ENCODE data around the gene RNGTT.

RNGTT gene

DNA sequence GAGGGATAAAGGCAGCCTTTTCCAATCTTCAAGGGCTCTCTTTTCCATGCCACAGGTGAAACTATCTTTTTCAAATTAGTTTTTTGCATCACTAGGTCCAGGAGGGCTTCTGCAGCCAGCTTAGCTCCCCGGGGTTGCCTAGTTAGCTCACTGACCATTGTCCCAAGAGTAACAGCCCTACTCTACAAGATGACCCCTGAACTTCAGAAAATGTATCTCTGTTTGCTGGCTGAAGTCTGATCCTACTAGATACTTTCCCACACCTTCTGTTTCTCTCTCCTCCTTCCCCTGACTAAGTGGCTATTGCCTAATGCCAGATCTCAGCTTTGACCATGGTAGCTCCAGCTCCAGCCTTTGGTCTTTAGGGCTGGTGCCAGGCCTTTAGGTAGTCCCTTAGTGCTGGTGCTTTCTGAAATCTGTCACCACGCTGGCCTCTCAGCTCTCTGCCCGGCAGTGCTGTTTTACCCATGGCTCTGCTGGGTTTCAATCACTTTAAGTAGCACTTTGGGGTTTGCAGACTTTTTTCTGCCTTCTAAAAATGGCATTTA lies 255.1 kb downstream of the RNGTT start:
- DNase-seq = no peak

- no peak for DNase-seq
Observed at GRCh38 chr6:88705601-88706000, 257.8 kb downstream of the RNGTT start.

DNA sequence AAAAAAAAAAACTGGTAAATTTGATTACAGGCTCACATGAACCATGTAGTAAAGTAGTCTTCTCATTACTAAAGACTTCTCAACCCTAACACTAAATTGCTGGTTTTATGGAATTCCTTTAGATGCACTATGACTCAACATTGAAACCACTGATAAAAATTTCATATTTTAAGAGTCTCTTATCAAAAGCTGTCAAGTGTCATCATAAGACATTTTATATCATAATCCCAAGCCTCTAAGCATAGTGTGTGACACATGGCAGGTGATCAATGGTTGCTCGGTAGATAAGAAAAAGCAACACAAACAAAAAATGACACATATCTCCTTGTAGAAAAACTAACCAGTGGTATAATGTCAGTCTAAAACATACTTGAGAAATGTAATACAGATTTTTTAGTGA lies 258.4 kb downstream of the RNGTT start:
- no peak for DNase-seq

- no peak for DNase-seq
Observed at GRCh38 chr6:88702956-88703556, 260.4 kb downstream of the RNGTT start.

- DNase-seq = no peak
Observed at GRCh38 chr6:88698661-88699060, 264.8 kb downstream of the RNGTT start.

- DNase-seq = no peak
Observed at GRCh38 chr6:88695937-88696336, 267.5 kb downstream of the RNGTT start.

DNA sequence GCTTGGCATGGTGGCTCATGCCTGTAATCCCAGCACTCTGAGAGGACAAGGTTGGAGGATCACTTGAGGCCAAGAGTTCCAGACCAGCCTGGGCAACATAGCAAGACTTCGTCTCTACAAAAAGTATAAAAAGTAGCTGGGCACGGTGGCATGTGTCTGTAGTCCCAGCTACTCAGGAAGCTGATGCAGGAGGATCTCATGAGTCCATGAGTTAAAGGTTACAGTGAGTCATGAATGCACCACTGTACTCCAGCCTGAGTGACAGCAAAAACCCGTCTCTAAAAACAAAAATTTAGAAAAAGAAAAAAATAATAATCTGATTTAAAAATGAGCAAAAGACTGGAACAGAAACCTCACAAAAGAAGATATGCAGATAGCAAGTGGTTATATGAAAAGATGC lies 279.7 kb downstream of the RNGTT start:
- DNase-seq = no peak

DNA sequence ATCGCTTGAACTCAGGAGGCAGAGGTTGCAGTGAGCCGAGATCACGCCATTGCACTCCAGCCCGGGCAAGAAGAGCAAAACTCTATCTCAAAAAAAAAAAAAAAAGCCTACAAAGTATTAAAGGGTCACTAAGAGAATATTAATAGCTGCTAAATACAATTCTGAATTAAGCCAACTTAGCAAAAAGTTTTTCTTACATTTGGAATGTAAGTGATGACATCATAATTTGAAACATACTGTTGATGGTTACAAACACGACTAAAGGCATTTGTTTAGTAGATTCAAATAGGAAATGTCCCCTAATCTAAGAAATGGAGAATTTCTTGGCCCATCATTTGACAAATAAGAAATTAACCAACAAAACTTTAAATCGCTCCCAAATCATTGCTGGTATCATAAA lies 282.8 kb downstream of the RNGTT start:
- DNase-seq = no peak

GRCh38 chr6:88679841-88680240 lies 283.6 kb downstream of the RNGTT start:
- no peak for DNase-seq

DNA sequence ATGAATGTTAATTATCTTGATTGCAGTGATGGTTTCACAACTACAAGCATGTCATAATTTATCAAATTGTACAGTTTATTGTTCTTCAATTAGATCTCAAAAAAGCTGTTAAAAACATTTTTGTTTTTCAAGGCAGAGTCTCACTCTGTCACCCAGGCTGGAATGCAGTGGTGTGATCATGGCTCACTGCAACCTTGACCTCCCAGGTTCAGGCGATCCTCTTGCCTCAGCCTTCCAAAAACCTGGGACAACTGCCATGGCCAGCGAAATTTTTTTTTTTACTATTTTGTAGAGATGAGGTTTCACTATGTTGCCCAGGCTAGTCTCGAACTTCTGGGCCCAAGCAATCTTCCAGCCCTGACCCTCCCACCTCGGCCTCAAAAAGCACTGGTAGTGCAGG lies 286.1 kb downstream of the RNGTT start:
- no peak for DNase-seq

DNA sequence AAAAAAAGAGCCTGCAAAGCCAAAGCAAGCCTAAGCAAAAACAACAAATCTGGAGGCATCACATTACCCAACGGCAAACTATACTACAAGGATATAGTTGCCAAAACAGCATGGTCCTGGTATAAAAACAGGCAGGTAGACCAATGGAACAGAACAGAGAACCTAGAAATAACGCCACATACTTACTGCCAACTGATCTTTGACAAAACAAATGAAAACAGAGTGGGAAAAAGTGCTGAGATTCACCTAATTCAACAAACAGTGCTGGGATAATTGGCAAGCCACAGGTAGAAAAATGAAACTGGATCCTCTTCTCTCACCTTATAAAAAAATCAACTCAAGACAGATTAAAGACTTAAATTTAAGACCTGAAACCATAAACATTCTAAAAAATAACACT lies 291.8 kb downstream of the RNGTT start:
- DNase-seq = no peak

DNA sequence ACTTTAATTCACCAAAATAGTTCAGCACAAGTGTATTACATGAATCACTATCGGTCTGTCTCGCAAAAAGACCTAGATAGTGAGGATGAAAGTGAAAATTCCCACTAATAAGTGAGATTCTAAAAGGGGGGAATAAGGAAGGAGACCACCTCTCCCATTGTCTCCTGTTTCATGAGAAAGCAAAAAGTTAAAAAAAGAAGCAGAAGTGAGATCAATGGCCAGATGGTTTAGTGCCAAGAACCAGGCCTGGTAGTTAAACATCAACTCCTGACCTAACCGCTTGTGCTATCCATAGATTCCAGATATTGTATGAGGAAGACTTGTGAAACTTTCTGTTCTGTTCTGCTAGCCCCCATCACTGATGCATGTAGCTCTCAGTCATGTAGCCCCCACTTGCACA lies 293.0 kb downstream of the RNGTT start:
- DNase-seq = no peak

GRCh38 chr6:88669475-88669874 lies 293.9 kb downstream of the RNGTT start:
- no peak for DNase-seq

DNA sequence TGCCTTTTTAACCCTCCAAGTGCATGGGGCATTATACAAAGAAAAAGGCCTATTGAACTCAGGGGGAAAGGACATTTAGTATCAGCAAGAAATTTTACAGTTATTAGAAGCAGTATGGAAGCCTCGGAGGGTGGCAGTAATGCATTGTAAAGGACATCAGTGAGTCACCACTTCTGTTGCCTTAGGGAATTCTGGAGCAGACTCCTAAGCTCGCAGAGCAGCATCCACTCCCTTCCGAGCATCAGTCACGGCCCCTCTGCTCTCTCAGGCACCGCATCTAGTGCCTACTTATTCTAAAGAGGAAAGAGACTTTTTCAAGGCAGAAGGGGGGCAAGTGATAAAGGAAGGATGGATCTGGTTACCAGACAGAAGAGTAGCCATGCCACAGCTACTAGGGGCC lies 296.5 kb downstream of the RNGTT start:
- DNase-seq = no peak

DNA sequence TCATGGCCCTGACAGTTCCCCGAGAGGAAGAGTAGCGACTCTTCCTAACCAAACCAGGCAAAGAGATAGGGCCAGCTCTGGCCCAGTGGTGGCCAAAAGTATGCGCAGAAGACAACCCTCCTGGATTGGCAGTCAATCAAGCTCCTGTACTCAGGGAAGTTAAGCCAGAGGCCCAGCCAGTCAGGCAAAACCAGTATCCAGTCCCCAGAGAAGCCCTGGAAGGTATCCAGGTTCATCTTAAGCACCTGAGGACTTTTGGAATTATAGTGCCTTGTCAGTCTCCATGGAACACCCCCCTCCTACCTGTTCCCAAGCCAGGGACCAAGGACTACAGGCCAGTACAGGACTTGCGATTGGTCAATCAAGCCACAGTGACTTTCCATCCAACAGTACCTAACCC lies 298.3 kb downstream of the RNGTT start:
- DNase-seq = no peak

- DNase-seq = no peak
Observed at GRCh38 chr6:88663801-88664200, 299.6 kb downstream of the RNGTT start.

GRCh38 chr6:88662653-88663174 lies 300.7 kb downstream of the RNGTT start:
- DNase-seq = no peak

- DNase-seq = no peak
Observed at GRCh38 chr6:88662163-88662580, 301.2 kb downstream of the RNGTT start.

GRCh38 chr6:88661136-88661535 lies 302.3 kb downstream of the RNGTT start:
- no peak for DNase-seq

DNA sequence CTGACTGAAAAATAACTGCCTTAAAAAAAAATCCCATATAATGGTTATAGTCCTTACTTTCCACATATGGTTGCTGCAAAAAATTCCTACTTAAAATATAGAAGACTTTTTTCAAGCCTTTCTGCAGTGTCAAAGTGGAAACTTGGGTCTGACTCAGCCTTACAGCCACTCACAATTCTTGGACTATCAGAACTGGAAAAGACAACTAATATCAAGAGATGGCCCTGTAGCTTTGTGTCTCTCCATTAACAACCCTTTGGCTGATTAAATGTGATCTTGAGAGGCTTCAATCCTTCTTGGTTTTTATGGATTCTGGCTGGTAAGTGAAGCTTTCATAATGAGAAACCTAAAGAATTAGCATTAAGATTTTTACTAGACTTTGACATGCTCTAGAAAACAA lies 307.8 kb downstream of the RNGTT start:
- DNase-seq = no peak

DNA sequence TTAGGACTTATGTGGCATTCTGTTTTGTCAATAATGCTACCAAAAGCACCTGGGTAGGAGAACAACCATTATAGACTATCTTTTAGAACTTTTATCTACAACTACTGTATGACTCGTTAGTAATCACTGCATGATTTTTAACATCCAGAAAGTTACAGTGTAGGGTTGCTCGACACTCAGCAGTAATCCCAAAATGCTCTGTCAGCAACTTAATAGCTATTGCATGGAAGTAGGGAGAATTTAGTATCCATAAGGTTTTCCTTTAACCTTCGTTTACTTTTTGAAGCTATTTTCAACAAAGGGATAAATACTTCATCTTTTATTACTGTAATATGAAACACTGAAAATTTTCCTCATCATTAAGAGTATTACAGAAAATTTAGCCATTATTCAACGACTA lies 309.5 kb downstream of the RNGTT start:
- no peak for DNase-seq

DNA sequence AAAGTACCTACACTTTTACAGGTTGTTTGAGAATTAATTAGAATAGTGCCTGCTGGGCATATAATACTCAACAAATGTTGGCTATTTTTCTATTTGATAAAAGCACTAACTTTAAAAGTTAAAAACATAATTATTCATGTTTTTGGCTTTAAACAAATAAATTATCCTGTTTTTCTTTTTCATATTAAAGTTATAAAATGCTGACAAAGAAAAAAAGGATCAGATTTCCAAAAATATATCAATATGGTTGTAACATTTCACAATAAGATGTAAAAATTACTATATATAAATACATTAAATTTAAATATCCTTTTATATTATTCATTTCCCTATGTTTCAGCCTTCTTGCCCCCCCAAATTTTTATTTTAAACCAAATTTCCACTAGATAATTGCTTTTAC lies 312.0 kb downstream of the RNGTT start:
- DNase-seq = no peak

DNA sequence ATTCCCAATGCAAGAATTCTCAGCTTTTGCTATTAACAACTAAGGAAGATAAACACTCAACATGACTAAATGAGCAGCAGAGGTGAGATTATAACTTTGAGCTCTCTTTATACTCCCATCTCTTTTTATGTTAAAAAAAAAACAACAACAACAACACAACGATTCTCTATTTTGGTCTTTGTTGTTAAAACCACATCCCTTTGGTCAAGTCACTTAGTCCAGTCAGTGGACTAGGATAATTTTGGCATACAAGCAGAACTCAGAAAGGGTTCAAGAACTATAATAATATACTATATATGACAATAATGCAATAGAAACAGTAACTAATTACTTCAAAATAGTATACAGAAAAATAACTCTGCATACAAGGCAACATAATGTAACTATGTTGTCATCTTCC lies 312.4 kb downstream of the RNGTT start:
- DNase-seq = no peak

DNA sequence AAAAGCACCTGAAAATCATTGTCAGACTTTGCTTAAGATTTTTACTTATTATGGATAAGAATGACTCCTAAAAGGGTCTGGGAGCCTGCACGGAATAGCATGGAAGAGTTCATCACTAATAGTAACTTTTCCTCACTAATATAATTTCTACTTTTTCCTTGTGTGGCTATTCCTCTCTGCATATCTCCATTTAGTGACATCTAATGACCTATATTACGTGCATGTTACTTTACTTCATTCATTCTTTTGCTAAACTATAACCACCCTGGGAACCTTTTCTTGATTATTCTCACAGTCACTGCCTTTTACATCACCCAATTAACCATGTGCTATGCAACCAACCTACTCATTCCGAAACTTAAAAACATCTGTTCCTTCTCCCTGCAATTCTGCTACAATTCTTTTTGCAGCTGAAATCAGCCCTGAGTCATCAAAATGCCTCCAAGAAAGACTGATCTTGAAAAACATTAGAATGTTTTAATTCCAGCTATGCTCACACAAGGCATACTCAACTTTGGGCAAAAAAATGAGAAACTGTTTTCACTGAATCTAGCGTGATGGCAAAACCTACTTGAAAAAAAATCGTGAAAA lies 313.3 kb downstream of the RNGTT start:
- no peak for DNase-seq

All from stimulated activated CD4-positive, alpha-beta T cell treated with anti-CD3 and anti-CD28 coated beads, Interleukin-2, amount 100 ng/mL, for 24 hours (primary cell).